IPS DF 19.7 (cell line): ENCODE results near the gene NDUFV2.

Source experiments
- DNase-seq: peaks from one replicate; pipeline ENCODE4 v3.0.0-alpha.2; 2013; ENCODE audit warnings: low read depth, low spot score

NDUFV2 gene

DNA sequence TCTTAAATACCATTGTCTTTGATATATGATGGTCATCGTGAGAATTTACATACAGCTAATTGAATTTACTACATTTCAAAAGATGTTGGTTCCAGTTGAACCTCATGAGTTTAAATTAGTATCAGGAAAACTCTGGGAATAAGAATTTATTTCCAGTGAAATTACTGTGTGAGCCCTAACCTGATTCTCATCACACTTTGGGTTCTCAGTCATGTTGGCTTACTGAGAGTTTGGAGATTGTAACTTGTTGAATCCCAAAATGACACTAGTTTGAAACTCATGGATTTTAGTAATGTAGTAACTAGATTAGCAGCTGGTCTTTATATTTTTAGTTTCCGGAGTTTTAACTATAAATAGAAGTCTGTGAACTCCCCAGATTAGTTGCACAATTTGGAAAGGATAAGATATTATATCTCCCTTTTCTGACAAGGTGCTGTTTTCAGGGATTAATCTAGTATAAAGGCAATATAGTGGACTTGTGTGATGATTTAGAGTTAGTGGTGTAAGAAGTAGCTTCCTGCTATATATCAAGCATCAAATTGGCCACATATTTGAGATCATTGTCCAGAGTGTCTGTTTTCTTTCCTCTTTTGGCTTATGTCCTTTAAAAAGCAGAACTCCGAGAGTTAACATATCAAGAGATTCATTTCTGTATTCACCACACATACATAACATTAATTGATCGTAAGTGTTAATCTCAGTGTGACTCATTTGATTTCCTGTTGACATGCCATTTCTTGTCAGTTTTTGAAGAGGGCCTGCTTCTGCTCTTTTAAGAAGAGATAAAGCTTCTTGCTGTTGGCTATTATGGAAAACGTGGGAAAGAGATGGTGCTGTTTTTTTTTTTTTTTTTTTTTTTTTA, 15.7 kb downstream of the NDUFV2 start:
- no peak for DNase-seq

DNA sequence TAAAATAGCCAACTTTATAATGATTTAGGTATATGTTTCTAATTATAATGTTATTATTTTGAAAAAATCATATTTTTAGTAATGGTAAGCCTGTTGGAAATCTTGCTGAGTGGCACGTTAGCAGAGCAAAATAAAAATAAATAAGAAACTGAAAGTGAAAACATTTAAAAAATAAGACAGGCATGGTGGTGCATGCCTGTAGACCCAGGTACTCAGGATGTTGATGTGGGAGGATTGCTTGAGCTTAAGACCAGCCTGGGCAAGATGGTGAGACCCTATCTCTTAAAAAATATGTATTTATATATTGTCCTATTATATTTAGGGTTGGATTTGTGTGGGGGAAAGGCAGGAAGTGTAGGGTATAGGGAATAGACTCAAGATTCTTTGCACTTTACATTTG, 18.3 kb downstream of the NDUFV2 start:
- no peak for DNase-seq

DNA sequence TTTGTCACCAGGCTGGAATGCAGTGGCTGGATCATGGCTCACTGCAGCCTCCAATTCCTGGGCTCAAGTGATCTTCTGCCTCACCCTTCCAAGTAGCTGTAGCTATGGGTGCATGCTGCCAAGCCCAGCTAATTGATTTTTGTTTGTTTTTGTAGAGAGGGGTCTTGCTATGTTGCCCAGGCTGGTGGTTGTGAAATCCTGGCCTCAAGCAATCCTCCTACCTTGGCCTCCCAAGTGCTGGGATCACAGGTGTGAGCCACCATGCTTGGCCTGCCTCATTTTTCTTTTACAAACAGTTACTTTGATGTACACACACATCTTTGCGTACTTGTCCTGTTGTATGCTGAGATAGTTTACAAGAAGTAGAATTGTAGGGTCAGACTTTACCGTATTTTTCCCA, 21.0 kb downstream of the NDUFV2 start:
- DNase-seq = no peak

DNA sequence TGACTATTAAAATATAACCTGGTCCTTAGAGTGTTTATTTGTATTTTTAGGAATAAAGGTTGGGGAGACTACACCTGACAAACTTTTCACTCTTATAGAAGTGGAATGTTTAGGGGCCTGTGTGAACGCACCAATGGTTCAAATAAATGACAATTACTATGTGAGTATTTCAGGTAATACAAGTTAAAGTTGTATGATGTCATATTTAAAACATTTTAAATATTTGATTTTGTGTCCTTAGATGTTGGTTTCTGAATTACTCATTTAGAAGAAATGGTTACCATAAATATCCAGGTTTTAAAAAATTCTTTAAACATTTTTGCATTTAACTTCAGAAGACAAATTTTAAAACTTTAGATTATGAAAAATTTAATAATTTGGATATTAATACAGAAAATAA, 22.3 kb downstream of the NDUFV2 start:
- DNase-seq = no peak

DNA sequence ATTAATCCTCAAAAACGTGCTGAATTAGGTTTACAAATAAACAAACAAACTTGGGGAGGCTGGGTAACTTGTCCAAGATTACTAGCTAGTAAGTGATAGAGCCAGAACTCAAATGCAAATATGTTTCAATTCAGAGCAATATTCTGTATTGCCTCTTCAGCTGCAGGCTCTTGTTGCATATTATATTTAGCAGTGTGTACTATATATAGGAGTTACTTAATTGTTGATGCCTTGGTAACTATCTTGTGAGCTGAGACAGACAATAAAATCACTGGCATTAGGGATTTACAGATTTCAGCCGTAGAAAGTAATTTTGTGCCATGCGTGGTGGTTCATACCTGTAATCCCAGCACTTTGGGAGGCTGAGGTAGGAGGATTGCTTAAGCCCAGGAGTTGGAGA, 23.8 kb downstream of the NDUFV2 start:
- DNase-seq = no peak

DNA sequence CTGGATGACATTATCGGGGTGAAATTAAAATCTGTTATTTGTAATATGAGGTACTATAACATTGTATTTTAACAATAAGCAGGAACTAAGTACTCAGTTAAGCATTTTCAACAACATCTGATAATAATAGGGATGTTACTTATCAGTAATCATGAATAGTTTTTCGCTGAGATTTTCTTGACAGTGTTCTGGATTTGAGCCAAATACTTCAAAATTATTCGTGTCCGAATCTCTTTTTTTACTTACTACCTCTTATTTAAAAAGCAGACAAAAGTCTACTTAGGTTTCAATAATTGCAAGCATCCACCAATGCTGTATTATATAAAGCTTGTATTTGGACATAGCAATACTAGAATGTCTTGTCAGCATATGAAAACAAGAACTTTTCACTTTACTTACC, 27.7 kb downstream of the NDUFV2 start:
- DNase-seq = no peak

DNA sequence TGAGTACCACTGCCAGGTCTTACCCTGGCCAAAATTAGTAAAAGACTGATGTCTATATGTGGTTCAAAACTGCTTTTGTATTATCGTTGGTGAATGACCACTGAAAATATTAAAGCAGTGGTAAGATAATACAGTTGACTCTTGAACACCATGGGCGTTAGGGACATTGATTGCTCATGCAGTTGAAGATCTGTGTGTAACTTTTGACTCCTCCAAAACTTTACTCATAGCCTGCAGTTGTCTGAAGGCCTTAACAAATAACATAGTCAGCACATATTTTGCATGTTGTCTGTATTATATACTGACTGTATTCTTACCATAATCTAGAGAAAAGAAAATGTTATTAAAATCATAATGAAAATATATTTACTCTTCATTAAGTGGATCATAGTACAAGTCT, 28.3 kb downstream of the NDUFV2 start:
- no peak for DNase-seq

DNA sequence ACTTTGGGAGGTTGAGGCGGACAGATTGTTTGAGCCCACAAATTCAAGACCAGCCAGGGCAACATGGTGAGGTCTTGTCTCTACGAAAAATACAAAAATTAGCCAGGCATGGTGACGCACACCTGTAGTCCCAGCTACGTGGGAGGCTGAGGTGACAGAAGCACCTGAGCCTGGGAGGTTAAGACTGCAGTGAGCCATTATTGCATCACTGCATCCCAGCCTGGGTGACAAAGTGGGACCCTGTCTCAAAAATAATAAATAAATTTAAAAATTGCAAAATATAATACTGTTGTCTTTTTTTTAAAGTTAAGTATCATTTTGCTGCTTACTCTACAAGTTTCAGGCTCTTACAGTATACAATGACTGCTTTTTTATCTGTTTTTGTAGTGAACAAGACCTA, 30.1 kb downstream of the NDUFV2 start:
- DNase-seq = no peak

DNA sequence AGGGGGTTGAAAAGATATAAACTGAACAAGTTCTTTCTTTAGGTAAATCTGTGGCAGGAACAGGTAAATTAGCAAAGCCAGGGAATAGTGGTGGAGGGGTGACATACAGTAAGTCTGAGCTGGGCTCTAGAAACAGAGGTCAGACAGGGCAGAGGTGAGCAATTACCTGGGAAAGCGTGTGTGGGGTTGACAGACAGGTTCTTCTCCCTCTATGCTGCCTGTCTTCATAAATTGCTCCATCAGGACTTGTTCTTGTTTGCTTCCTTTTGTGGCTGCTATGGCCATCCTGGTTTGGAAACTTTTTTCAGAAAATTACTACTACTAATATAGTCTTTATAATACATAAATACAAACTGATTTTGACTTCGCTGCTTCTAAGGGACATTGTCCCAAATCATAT, 30.7 kb downstream of the NDUFV2 start:
- no peak for DNase-seq

DNA sequence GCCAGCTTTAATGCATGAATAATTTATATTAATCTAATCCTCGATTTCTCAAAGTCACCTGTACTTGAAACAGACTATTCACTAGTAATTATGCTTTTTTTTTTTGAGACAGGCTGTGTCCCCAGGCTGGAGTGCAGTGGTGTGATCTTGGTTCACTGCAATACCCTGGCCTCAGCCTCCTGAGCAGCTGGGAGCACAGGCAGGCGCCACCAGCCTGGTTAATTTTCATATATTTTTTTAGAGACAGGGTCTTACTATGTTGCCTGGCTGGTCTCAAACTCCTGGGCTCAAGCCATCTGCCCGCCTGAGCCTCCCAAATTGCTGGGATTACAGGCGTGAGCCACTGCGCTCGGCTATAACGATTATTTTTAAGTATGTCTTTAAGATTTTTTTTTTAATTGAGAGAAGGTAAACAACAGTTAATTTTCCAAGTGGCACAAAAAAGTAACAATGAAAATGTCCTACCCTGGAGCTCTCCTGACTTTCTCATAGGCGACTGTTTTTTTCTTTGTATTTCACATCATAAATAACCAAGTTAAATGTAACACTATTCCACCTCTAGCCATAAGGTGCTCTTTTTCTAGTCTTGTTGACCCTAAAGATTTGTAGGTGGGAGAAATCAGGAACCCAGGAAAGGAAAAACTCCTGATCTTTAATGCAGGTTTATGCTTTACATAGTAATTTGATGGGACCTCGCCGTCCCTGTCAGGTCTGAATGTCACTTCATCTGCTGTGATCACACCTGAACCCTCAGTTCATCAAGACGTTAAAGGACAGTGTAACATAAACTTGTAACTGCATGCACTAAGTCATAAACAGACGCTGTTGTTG, 32.8 kb downstream of the NDUFV2 start:
- DNase-seq = no peak

DNA sequence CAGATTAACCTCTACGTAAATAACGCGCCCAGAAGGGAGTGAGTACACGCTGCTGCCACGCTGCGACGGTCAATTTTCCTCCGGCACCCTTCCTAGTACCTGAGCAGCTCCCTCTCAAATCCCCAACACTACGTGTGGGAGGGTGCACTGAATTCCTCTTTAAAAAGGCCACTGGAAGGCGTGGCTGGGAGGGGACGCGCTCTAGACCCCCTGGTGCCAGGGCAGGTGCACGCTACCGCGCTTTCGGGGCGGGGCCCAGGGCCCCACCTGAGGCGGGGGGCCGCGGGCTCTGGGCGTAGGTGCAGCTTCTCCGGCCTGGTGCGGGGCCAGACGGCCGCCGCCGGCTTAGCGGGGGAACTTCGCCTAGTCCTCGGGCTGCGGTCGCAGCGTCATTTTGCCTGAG, 33.4 kb downstream of the NDUFV2 start:
- no peak for DNase-seq

DNA sequence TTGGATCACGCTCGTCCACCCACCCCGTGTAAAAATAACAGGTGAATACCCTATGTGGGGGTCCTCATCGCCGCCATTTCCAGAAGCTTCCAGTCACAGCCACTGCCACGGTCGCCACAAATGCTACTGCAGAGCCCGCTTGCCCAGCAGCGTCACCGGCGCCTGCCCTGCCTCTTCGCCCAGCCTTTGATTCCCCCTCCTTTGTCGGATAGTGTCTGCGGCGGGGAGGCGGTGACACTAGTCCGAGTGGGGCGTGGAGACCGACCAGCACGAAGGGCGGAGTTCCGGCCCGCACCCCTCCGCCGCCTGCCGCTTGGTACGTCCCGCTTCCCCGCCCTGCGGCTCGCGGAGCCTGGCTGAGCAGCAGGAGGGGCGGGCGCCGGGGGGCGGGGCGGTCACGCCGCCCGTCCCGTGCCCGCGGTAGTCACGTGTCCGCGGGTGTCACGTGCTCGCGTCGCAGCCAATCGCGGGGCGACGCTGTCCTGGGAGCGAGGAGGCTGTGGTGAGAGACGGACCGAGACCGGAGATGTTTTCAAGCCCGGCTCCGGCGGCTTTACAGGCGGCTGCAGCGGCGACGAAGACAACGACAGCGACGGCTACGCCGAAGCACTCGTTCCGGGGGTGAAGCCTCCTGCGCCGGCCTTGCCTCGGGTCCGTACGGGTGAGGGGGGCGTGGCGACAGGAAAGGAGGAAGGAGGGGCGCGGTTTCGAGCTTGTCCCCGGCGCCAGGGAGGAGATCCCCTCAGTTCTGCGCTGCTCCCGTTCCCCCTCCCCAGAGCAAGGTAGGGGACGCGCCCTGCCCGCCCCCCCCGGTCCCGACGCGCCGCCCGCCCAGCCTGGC, 34.0 kb downstream of the NDUFV2 start, which contains the start of gene ANKRD12:
Gene ANKRD12 (plus strand): TSS at position 467 of the 841 bp plus-strand sequence. CDS start 45,652 bp downstream, outside the sequence.
- DNase-seq = peak; percentile 50

DNA sequence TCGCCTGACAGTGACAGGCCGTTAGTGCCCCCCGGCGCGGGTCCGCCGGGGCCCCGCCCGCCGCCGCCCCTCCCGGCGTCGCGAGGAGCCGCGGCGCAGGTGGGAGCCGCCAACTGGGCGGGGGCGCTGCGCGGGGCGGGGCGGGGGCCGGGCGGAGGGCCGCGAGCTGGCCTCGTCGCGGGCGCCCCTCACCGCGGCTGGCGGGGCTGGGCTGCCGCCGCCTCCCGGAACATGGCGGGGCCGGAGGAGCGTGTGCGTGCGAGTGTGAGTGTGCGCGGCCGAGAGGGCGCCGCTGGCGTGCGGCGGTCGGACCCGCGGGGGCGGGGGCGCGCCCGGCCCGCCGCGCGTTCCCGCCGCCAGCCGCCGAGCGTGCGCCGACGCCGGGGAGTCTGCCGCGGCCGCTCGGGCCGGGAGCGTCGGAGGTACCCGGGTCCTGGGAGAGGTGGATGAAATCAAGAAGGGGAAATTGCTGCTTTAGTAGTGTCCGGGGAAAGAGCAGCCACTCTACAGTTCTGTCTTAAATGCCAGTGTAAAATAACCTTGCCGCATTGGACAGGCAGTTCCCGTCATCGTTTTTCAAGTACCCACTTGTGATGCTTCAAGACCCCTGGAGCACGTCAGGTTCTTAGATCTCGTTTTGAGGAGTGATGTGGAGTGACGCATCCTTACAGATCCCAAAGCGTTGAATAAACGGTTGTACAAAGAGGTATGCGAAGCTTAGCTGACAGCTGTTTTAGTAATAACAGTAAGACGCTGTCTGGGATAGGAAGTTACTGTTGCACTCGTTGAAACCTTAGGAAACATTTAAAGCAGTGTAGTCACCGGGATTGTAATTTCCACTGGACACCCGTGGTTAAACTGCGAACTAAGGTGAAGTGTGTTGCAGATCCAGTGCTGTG, 34.9 kb downstream of the NDUFV2 start:
- DNase-seq = no peak

DNA sequence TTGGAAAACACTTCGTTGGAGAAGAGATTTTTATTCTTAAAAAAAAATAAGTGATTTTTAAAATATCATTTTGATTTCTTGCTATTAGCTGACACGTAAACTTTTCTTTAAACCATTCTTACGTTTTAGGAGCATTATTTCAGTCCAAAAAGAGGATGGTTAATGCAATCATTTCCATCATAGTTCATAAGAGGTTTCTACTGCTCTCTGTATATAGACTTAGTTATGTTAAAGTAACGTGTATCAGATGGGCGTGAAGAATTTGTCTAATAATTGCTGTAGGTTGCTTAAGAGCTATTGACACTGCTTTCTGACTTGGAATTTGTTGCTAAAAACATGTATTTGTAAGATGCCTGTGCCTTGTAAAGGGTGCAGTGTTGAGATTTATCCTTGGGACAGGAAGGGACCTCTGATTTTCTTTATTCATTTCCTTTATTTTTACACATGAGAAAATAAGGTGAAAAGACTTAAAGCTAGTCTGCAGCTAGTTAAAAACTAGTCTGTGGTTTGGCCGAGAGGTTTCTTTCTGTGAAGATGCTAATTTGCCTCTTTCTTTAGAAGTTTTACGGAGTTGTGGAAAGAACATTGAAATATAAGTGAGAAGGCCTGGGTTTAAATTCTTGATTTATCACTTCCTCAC, 37.0 kb downstream of the NDUFV2 start:
- DNase-seq = no peak

DNA sequence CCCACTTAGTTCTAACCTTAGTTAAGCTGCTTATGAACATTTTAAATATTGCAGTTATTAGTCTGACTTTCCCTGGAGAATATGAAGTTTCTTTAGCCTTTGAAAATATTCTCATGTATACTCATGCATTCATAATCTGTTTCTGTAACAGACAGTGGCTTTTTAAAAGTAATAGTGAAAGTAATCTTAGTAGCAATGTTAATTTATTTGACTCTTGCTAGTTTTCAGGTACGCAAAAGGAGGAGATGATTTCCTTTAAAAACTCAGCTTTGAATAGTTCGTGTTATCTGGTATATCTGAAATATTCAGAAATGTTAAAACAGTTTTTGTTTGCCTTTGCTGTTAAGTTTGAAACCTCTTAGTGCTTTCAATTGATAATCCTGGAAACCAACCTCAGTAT, 37.9 kb downstream of the NDUFV2 start:
- DNase-seq = no peak

DNA sequence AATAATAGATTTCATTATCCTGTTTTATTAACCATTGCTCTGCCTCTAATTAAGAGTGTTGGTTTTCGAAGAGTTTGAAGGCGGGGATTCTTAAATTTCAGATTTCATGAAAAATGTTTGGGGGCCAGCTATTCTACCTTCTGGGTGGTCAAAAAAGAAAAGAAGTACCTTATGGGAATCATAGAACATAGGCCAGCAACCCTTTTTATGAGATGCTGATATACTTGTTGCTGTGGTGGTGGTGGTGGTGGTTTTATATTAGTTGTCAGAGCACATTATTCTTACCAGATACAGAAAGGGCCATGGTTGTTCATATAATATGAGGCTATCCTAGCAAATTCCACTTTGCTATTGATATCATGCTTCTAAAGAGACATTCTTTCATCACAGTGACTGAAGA, 38.5 kb downstream of the NDUFV2 start:
- DNase-seq = no peak

DNA sequence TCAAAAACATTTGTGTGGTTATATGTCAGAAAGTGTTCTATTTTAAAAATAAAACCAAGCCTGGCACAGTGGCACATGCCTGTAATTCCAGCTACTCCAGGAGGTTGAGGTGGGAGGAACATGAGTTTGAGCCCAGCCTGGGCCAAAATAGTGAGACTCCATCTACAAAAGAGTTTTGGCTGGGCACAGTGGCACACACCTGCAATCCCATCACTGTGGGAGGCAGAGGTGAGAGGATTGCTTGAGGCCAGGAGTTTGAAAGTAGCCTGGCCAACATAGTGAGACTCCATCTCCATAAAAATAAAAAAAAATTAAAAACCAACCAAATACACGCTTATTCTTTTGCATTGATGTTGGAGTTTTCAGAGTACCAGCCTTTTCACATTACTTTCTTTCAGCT, 43.7 kb downstream of the NDUFV2 start:
- DNase-seq = no peak

DNA sequence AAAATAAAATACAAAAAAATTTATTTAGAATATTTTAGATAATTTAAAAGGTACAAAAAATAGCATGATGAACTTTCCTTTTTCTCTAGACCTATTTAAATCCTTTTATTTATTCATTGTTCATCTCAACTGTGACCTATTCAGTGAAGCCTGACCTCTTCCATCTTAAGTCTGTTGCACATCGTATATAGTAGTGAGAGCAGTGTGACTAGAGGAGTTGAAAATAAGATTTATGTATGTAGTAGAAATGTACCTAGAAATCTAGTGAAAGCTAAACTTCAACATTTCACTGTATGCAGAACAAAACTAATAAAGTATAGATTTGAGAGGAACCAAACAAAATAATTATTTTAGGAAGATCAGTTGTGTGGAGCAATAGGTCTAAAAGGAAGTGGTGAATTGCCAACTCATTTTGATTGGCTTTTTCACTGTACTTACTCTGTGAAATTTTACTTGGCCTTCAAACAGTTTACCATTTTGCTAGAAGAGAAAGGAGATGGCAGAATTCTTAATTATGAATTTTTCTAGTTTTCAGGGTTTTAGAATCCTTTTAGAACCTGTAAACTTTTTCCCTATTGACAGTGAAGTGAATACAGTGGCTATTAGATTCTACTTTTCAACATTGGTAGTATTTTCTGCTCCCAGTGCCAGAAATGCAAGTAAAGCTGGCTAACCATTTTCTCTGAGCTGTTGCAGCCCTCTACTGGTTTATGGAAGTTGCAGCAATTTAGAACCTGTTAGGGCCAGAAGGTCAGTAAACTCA, 45.1 kb downstream of the NDUFV2 start:
- no peak for DNase-seq

DNA sequence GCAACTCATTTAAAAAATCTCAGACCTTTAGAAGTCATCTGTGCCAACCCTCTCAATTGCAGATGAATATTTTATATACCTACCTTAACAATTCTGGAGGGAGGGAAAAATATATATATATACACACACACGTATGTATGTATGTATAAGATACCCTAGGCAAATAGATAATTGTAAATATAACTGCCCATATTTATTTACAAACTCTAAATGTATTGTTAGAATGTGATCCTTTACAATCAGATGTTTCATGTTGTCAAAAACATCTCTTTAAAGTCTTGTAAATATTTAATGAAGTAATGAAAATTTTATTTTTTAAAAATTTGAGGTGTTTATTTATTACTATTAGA, 45.7 kb downstream of the NDUFV2 start:
- DNase-seq = no peak

DNA sequence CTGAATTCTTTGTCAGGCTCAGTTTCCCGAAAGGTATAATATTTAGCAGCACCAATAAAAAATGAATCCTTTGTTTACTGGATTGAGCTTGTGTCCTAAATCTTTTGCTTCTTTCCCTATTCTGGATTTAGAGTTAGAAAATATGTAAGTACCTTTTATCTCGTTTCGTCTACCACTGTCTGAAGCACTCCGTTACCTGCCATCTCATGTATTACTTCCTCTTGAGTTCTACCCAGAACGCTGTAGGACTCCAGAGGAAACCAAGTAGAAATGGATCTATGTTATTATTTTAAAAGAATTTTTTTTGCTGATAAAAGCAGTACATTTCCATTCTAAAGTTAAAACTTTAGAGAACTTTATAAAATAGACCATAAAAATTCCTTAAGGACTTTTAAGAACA, 47.6 kb downstream of the NDUFV2 start:
- no peak for DNase-seq
